Fibroblast of lung (primary cell): ENCODE results near the gene NUP58.

ENCODE experiments used
- EZH2 ChIP-seq: IDR thresholded peaks from 2 replicates; pipeline ENCODE4 v1.5.1; 2012; ENCODE audit warnings: low read length, control low read depth, mild to moderate bottlenecking; ENCODE audit errors: missing control alignments
- TF ChIP-seq, protein P1 (sequence below), 2 donors: IDR thresholded peaks in 1 of 2; conservative IDR thresholded peaks in 1 of 2; 1 replicate in 1 of 2; 2 replicates in 1 of 2; pipeline ENCODE4 v1.5.1; 2011 to 2012; ENCODE audit warnings: low read length in 2 of 2, control low read depth in 1 of 2, inconsistent platforms in 1 of 2, low read depth in 1 of 2, mild to moderate bottlenecking in 1 of 2

- no peak for TF ChIP-seq EZH2
- TF ChIP-seq, protein P1, sequence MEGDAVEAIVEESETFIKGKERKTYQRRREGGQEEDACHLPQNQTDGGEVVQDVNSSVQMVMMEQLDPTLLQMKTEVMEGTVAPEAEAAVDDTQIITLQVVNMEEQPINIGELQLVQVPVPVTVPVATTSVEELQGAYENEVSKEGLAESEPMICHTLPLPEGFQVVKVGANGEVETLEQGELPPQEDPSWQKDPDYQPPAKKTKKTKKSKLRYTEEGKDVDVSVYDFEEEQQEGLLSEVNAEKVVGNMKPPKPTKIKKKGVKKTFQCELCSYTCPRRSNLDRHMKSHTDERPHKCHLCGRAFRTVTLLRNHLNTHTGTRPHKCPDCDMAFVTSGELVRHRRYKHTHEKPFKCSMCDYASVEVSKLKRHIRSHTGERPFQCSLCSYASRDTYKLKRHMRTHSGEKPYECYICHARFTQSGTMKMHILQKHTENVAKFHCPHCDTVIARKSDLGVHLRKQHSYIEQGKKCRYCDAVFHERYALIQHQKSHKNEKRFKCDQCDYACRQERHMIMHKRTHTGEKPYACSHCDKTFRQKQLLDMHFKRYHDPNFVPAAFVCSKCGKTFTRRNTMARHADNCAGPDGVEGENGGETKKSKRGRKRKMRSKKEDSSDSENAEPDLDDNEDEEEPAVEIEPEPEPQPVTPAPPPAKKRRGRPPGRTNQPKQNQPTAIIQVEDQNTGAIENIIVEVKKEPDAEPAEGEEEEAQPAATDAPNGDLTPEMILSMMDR (conservative IDR thresholded peaks at IDR 0.05 in 1 of 2, IDR thresholded peaks at IDR 0.05 in 1 of 2; ENCODE audit: low read depth in 1 of 2, low read length in 2 of 2) = no peak
Measured at GRCh38 chr13:25351404-25351803, 50.0 kb downstream of the NUP58 start.
